HG03159 (cell line): ENCODE measurements around the gene NEURL2.

Experiments
- ATAC-seq: cut with Tn5 transposase; IDR thresholded peaks from one replicate; pipeline ENCODE4 v1.9.1; 2021; ENCODE audit warnings: mild to moderate bottlenecking, moderate library complexity; ENCODE audit not compliant: unreplicated experiment

Gene NEURL2

GRCh38 chr20:45920462-45921336 is 29.7 kb upstream of the NEURL2 start:
- ATAC-seq, result no peak

GRCh38 chr20:45919542-45920399 is 28.8 kb upstream of the NEURL2 start:
- ATAC-seq, result no peak

DNA sequence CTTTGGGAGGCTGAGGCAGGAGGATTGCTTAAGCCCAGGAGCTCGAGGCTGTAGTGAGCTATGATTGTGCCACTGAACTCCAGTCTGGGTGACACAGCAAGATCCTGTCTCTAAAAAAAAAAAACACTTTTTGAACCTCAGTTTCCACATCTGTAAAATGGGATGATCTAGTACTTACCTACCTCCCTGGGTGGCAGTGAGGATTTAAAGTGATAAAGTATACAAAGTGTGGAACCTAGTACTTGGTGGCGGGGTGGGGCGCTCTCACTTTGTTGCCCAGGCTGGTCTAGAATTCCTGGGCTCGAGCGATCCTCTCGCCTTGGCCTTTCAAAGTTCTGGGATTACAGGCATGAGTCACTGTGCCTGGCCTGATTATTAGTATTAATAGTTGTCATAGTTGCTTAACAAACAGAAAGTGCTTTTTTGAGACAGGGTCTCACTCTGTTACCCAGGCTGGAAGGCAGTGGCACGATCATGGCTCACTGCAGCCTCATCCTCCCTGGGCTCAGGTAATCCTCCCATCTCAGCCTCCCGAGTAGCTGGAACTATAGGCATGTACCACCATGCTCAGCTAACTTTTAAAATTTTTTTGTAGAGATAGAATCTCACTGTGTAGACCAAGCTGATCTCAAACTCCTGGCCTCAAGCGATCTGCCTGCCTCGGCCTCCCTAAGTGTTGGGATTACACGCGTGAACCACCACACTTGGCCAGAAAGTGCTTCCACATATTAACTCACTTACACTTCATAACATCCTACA is 27.9 kb upstream of the NEURL2 start:
- ATAC-seq, result no peak

DNA sequence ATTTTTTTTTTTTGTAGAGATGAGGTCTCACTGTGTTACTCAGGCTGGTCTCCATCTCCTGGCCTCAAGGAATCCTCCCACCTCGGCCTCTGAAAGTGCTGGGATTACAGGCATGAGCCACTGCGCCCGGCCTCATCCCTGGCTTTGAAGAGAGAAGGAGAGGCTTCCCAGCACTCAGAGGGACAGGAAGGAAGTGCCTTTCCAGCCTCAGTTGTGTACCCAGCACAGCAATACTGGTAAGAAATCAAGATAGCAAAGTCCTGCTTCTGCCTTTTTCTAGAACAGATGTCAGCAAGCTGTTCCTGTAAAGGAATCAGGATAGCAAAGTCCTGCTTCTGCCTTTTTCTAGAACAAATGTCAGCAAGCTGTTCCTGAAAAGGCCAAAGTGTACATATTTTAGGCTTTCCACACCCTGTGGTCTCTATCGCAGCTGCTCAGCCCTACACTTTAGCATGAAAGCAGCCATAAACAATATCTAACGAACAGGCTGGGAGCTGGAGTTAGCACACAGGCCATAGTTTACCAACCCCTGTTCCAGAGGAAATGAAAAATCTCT is 27.3 kb upstream of the NEURL2 start:
- no peak for ATAC-seq

DNA sequence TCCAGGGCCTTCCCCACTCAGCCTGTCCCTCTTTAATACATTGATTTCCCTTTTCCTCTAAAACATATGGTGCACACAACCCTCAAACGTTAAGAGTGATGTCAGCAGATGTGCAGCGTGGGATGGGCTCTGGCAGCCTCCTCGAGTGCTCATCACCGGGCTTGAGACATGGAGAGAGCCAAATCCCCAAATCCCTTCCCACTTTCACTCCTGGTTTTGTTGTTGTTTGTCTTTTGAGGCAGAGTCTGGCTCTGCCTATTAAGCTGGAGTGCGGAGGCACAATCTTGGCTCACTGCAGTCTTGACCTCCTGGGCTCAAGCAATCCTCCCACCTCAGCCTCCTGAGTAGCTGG is 26.8 kb upstream of the NEURL2 start:
- no peak for ATAC-seq

GRCh38 chr20:45913116-45913515 is 22.1 kb upstream of the NEURL2 start:
- no peak for ATAC-seq

DNA sequence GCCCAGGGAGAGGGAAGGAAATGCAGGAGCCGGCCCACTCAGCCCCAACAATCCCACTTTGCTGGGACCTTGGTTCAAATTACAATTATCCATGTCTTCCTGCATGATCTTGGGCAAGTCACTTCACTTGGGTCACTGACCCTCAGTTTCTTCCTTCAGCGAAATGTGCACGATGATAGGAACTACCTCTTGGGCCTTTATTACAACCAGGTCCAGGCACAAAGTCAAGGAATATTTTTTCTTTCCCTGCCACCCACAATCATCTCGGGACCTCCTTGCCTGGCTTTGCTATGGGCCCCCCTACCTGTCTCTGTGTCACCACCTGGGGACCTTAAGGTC is 21.3 kb upstream of the NEURL2 start:
- ATAC-seq, result no peak

DNA sequence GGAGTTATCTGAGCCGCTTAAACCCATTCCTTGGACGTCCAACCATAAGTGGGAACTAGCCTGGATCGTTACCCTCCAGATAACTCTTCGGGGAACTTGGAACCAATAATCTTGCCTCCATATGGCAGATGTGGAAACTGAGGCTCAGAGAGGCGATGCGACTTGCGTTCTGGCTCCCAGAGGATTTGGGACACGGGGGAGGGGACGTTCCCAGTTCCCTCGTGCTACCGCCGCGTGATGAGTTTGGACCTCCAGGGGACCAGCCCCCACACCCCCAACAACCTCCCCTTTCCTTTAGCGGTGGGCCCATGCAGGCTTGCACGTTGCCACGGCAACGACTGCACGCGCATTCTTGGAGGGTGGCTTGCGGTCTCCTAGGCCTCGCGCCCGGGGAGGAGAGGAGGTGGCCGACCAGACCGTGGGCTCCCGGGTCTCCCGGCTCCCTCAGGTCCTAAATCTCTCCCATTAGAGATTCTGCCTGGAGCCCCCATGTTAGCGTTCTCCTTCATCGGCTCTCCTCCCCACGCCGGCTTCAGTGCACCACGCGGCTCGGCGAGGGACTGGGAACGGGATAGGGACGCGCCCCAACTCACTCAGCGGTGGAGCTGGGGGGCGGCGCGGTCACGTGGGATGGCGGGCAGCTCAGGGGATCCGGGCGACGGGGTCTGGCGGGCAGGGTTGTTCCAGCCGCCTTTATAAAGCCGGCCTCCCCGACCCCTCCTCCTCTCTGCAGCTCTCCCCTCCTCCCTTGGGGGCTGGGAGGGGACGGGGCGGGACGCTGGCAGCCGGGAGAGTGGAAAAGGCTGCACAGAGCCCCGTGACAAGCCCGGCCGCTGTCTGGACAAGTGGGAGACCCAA is 20.7 kb upstream of the NEURL2 start, which contains the start of gene PLTP:
TSS of gene PLTP (minus strand) at position 670 of the 858 bp plus-strand sequence. CDS start 703 bp downstream, outside the sequence.
- peak; percentile 4 for ATAC-seq

DNA sequence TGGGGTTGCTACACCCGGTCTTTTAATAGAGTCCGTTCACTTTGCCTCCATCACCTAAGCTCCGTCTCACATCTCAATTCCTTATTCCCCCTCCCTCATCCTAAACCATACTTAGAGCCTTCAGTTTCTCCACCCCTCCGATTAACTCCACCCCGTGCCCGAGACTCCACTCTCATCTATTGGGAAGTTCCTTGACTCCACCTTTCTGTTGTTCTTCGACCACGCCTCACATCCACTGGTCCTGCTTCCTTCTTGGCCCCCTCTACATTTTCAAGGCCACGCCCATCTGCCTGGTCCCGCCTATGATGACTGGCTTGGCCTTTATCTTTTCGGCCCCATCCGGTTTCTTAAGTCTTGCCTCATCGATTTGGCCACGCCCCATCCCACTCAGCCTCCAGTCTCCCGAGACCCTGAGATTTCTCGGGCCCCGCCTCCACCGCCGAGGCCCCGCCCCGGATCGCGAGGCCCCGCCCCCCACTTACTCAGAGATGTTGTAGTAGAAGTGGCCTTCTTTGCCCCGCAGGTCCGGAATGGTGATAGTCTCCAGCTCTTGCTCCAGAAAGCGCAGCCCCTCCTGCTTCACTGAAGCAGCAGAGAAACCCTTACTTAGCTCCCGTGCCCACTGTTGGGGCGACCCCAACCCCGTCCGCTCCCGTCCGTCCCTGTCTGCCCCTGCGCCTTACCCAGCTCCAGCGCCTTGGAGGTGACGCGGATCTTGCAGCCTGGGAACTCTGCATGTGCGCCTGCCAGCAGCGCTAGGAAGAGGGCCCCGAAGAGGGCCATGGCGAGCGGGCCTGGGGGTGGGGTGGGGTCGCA is 19.9 kb upstream of the NEURL2 start:
- ATAC-seq, result peak; percentile 89

DNA sequence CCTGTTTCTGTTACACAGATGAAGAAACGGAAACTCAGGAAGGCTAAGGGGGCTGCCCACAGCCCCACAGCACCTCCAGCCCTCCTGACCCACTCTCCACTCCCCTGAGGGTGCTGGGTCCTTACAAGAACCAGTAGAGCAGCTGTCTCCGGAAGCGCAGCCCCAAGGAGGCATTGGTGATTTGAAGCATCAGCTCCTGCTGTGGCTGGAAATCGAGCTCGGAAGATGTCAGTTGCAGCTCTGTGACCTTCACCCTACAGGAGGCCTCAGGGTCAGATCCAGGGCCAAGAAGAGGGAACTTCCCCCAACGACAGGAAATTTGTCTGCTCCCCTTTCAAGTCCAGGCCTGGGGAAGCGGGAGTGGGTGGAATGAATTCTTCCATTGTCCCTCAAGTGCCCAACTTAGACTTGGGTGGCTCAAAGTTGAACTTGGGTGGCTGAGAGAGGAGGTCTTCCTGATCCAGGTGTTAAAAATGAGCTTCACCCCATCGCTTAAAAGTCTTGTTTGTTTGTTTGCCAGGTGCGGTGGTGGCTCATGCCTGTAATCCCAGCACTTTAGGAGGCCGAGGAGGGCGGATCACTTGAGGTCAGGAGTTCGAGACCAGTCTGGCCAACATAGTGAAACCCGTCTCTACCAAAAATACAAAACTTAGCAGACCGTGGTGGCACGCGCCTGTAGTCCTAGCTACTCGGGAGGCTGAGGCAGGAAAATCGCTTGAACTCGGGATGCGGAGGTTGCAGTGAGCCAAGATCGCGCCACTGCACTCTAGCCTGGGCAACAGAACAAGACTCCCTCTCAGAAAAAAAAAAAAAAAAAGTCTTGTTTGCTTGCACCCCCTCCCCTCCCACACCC is 19.0 kb upstream of the NEURL2 start:
- ATAC-seq, result no peak

DNA sequence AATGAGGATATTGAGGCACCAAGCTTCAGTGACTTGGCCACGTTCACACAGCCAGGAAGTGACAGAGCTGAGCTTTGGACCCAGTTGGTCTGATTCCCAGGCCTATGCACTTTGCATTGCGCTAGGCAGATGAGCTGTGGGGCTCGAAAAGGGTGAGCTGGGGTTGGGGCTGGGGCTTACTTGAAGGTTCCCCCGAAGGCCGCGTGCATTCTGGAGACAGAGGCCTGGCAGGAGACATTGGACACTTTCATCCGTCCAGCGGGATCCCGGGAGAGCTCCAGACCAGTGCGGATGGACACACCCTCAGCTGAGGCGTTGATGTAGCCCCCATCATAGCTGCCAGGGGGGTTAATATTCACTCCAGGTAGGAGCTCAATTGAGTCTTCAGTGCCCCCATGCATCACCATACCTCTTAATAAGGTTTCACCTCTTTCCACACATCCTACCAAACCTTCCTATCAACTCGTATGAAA is 18.4 kb upstream of the NEURL2 start:
- ATAC-seq, result no peak

- ATAC-seq, result no peak
Observed at GRCh38 chr20:45908084-45908483, 17.1 kb upstream of the NEURL2 start.

- ATAC-seq, result no peak
Observed at GRCh38 chr20:45907219-45907948, 16.4 kb upstream of the NEURL2 start.

DNA sequence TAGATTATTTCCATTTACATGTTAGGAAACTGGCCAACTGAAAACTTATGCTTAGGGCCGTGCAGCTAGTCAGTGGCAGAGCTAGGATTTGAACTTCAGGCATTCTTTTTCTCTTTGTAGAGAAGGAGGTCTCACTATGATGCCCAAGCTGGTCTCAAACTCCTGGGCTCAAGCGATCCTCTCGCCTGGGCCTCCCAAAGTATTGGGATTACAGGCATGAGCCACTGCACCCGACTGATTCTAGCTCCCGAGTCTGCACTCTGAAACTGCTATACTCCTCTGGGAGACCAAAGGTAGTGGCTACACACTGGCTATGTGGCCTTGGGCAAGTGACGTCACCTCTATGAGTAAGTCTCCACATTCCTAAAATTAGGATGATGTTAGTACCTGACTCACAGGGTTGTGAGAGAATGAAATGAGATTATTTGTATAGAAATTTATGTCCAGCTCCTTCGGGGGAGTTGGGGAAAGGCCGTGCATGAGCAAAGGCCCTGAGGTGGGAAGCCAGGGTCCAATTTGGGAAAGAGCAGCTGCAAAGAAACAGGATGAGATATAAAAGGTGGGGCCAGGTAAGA is 14.6 kb upstream of the NEURL2 start:
- no peak for ATAC-seq

- ATAC-seq, result no peak
Observed at GRCh38 chr20:45904583-45905504, 13.8 kb upstream of the NEURL2 start.

- ATAC-seq, result no peak
Observed at GRCh38 chr20:45902199-45902701, 11.2 kb upstream of the NEURL2 start.
